K562 (cell line): ENCODE measurements around the gene SEC14L2. TPM values are rescaled to one million over a fixed set of nuclear protein-coding genes. Genes with fewer than 3 reads are reported as not detected.

Experiments used
- ARHGAP35 ChIP-seq: fragments of 450-650 bp; IDR thresholded peaks from 2 replicates; pipeline ENCODE4 v1.6.1; 2018; ENCODE audit not compliant: partially characterized antibody
- CBX3 ChIP-seq, 2 experiments: IDR thresholded peaks; 1 replicate in 1 of 2; 2 replicates in 1 of 2; pipeline ENCODE4 v1.6.1; 2012; ENCODE audit warnings: inconsistent platforms in 2 of 2, low read length in 2 of 2, borderline replicate concordance in 1 of 2, control low read depth in 1 of 2
- CXXC5 ChIP-seq: fragments of 250-450 bp; sonication (Bioruptor Pico); IDR thresholded peaks from 2 replicates; pipeline ENCODE4 v1.8.0; 2022; ENCODE audit warnings: inconsistent platforms, mild to moderate bottlenecking, moderate library complexity
- EP400 ChIP-seq: fragments of 450-650 bp; IDR thresholded peaks from 2 replicates; pipeline ENCODE4 v1.6.1; 2017; ENCODE audit warnings: antibody characterized with exemption, mild to moderate bottlenecking, moderate library complexity
- FOXA3 ChIP-seq, 2 experiments: fragments of 450-650 bp in 1 of 2; sonication (generic) in 1 of 2; formaldehyde crosslinking; IDR thresholded peaks in 1 of 2; conservative IDR thresholded peaks in 1 of 2; 2 replicates each; pipeline versions ENCODE4 v1.4.0 to v1.8.0; 2020 to 2022; ENCODE audit warnings: mild to moderate bottlenecking in 2 of 2, missing genetic modification reagents in 1 of 2
- HNRNPLL ChIP-seq: fragments of 200-400 bp; formaldehyde crosslinking; IDR thresholded peaks from 2 replicates; pipeline ENCODE4 v1.6.1; 2017; ENCODE audit warnings: low read length, low read depth, mild to moderate bottlenecking; ENCODE audit not compliant: poor library complexity, severe bottlenecking
- MTA3 ChIP-seq: fragments of 450-650 bp; formaldehyde crosslinking; IDR thresholded peaks from 2 replicates; pipeline ENCODE4 v1.6.1; 2017; ENCODE audit warnings: mild to moderate bottlenecking, borderline replicate concordance
- MTF1 ChIP-seq: fragments of 250-450 bp; sonication (Bioruptor Pico); IDR thresholded peaks from 2 replicates; pipeline ENCODE4 v1.9.0; 2021; ENCODE audit warnings: moderate library complexity, mild to moderate bottlenecking, inconsistent platforms, borderline replicate concordance
- POLR2B ChIP-seq: fragments of 450-650 bp; IDR thresholded peaks from 2 replicates; pipeline ENCODE4 v1.6.1; 2018; ENCODE audit warnings: low read depth; ENCODE audit not compliant: partially characterized antibody
- TAF1 ChIP-seq: IDR thresholded peaks from 2 replicates; pipeline ENCODE4 v1.6.1; 2011; ENCODE audit warnings: mild to moderate bottlenecking, low read length, moderate library complexity; ENCODE audit not compliant: insufficient read depth, control insufficient read depth, severe bottlenecking; ENCODE audit errors: extremely low read depth
- ZNF24 ChIP-seq: fragments of 450-650 bp; IDR thresholded peaks from 2 replicates; pipeline ENCODE4 v1.6.1; 2016
- ZNF354B ChIP-seq: fragments of 250-450 bp; sonication (Bioruptor Pico); IDR thresholded peaks from 2 replicates; pipeline ENCODE4 v1.4.0; 2020
- polyA plus RNA-seq, 8 experiments: library from polyadenylated mRNA; depleted of rRNA in 4 of 8; stranded (reverse) in 5 of 8; unstranded in 3 of 8; fragments of >200 nt; fragmentation: Nextera tagmentation in 2 of 8; fragmentation: Illumina TruSeq in 1 of 8; extraction: Ambion mirVana in 2 of 8; extraction: Trizol in 1 of 8; gene quantifications; 2 replicates each; pipeline versions ENCODE4 v1.2.1 to v1.2.3, GENCODE V29; 2011 to 2014; ENCODE audit warnings: inconsistent platforms in 1 of 8, missing spikeins in 1 of 8
- total RNA-seq, 7 experiments: library from RNA; depleted of rRNA in 6 of 7; stranded (reverse); fragments of >200 nt in 6 of 7; fragmentation: Illumina TruSeq in 2 of 7; extraction: Trizol in 2 of 7; gene quantifications; 2 replicates each; pipeline versions ENCODE4 v1.2.1 to v1.2.3, GENCODE V29; 2011 to 2021; ENCODE audit warnings: low replicate concordance in 1 of 7
- TF ChIP-seq, protein P1 (sequence below), 2 experiments: IDR thresholded peaks in 1 of 2; conservative IDR thresholded peaks in 1 of 2; 2 replicates each; pipeline ENCODE4 v1.6.1; 2016; ENCODE audit warnings: low read depth in 2 of 2, mild to moderate bottlenecking in 1 of 2, missing compliant biosample characterization in 1 of 2, missing genetic modification characterization in 1 of 2, moderate library complexity in 1 of 2
- TF ChIP-seq, protein P2 (sequence below): sonication (generic); IDR thresholded peaks from 2 replicates; pipeline ENCODE4 v1.6.1; 2016
- TF ChIP-seq, protein P3 (sequence below): fragments of 200-800 bp; sonication (Bioruptor generic); IDR thresholded peaks from 2 replicates; pipeline ENCODE4 v1.6.1; 2016; ENCODE audit warnings: missing genetic modification characterization, missing compliant biosample characterization

Gene SEC14L2
- total and polyA plus RNA-seq, 9 of the 15 experiments (the other 6 are each of a cell fraction or from before 2014, with no cell fraction given) = 0.03 to 0.17 (median 0.10) TPM

DNA sequence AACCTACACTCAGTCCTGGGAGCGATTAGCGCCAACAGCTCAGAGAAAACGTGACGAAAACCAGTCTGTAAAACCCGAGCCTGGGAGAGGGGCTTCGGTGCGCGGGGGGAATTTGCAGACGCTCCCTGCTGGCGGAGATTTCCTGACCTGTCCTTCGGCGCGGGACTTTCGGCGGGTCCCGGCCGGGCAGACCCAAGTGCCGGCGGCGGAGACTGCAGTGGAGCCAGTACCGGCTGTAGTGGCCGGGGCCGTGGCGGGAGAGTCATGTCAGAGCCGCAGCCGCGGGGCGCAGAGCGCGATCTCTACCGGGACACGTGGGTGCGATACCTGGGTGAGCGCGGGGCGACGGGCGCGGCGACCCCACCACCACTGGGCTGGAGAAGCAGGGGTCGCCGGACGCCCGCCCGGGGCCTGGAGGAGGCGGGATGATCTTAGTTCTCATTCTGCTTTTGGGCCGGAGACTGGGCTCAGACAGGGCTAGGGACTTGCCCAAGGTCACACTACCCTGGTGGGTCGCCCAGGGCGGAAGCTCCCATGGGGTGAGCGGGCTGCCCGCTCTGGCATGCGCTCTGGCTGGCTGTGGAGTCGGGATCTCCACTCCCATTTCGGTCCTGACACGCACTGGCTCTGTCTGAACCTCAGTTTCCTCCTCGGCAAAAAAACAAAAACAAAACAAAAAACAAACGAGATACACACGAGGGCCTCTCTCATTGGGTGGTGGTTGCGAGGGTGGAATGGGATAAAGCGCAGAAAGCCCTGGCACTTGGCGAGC lies 29.0 kb downstream of the SEC14L2 start, which contains the start of gene MTFP1 (continued):
- no peak for TF ChIP-seq ZNF354B (CRISPR knock-in tag)
- TF ChIP-seq CBX3 (IDR thresholded peaks at IDR 0.05; ENCODE audit: borderline replicate concordance in 1 of 2, low read length in 2 of 2) = peak in 1 of 2 experiments; percentile 23; a peak in 1 of 3 replicates
- TF ChIP-seq, protein P1, sequence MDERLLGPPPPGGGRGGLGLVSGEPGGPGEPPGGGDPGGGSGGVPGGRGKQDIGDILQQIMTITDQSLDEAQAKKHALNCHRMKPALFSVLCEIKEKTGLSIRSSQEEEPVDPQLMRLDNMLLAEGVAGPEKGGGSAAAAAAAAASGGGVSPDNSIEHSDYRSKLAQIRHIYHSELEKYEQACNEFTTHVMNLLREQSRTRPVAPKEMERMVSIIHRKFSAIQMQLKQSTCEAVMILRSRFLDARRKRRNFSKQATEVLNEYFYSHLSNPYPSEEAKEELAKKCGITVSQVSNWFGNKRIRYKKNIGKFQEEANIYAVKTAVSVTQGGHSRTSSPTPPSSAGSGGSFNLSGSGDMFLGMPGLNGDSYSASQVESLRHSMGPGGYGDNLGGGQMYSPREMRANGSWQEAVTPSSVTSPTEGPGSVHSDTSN (CRISPR knock-in tag; IDR thresholded peaks at IDR 0.05; ENCODE audit: low read depth) = no peak
- TF ChIP-seq, protein P1 (tag; conservative IDR thresholded peaks at IDR 0.05; ENCODE audit: low read depth) = no peak
- TF ChIP-seq HNRNPLL = peak; percentile 10
- 0 out of 2 replicates have a peak, but pooled peaks have one; percentile 12 for TF ChIP-seq ZNF24
- TF ChIP-seq, protein P2, sequence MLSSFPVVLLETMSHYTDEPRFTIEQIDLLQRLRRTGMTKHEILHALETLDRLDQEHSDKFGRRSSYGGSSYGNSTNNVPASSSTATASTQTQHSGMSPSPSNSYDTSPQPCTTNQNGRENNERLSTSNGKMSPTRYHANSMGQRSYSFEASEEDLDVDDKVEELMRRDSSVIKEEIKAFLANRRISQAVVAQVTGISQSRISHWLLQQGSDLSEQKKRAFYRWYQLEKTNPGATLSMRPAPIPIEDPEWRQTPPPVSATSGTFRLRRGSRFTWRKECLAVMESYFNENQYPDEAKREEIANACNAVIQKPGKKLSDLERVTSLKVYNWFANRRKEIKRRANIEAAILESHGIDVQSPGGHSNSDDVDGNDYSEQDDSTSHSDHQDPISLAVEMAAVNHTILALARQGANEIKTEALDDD = no peak
- no peak for TF ChIP-seq MTF1 (CRISPR knock-in tag)
- TF ChIP-seq, protein P3, sequence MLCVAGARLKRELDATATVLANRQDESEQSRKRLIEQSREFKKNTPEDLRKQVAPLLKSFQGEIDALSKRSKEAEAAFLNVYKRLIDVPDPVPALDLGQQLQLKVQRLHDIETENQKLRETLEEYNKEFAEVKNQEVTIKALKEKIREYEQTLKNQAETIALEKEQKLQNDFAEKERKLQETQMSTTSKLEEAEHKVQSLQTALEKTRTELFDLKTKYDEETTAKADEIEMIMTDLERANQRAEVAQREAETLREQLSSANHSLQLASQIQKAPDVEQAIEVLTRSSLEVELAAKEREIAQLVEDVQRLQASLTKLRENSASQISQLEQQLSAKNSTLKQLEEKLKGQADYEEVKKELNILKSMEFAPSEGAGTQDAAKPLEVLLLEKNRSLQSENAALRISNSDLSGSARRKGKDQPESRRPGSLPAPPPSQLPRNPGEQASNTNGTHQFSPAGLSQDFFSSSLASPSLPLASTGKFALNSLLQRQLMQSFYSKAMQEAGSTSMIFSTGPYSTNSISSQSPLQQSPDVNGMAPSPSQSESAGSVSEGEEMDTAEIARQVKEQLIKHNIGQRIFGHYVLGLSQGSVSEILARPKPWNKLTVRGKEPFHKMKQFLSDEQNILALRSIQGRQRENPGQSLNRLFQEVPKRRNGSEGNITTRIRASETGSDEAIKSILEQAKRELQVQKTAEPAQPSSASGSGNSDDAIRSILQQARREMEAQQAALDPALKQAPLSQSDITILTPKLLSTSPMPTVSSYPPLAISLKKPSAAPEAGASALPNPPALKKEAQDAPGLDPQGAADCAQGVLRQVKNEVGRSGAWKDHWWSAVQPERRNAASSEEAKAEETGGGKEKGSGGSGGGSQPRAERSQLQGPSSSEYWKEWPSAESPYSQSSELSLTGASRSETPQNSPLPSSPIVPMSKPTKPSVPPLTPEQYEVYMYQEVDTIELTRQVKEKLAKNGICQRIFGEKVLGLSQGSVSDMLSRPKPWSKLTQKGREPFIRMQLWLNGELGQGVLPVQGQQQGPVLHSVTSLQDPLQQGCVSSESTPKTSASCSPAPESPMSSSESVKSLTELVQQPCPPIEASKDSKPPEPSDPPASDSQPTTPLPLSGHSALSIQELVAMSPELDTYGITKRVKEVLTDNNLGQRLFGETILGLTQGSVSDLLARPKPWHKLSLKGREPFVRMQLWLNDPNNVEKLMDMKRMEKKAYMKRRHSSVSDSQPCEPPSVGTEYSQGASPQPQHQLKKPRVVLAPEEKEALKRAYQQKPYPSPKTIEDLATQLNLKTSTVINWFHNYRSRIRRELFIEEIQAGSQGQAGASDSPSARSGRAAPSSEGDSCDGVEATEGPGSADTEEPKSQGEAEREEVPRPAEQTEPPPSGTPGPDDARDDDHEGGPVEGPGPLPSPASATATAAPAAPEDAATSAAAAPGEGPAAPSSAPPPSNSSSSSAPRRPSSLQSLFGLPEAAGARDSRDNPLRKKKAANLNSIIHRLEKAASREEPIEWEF = no peak
- TF ChIP-seq EP400 = peak; percentile 72; the same call in 1 of the 2 replicates
- TF ChIP-seq POLR2B = peak; percentile 28
- TF ChIP-seq TAF1 = peak; percentile 54
- TF ChIP-seq CXXC5 (CRISPR knock-in tag) = 0 out of 2 replicates have a peak, but pooled peaks have one; percentile 36
- TF ChIP-seq FOXA3 (CRISPR knock-in tag; conservative IDR thresholded peaks at IDR 0.05 in 1 of 2, IDR thresholded peaks at IDR 0.05 in 1 of 2) = no peak
- TF ChIP-seq ARHGAP35 = no peak
- peak; percentile 48; the same call in 1 of the 2 replicates for TF ChIP-seq MTA3
